GM12892 (cell line): ENCODE data around the gene MYL10.

Source experiments
- POLR2A ChIP-seq: IDR thresholded peaks from 2 replicates; pipeline ENCODE4 v1.6.1; 2011; ENCODE audit warnings: low read depth, low read length, control low read depth
- POLR2AphosphoS5 ChIP-seq: IDR thresholded peaks from 2 replicates; pipeline ENCODE4 v1.6.1; 2011; ENCODE audit warnings: low read depth, low read length, control low read depth

DNA sequence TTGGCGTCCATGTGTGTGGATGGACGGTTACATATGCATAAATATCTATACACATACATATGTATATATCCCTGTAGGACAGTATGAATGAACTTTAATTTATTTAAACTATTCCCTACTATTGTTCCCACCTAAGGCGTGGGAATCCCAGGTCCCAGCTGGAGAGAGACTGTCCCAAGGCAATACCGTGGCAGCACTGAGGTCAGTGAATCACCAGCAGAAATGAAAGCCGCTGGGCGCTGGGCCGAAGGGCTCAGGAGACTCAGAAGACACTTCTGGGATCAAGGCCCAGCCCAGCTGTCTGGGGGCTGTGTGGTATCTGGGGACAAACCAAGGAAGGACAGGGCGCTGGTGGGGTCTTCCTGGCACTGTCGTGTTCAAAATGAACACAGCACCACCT is 49.6 kb upstream of the MYL10 start:
- TF ChIP-seq POLR2AphosphoS5, result no peak
- TF ChIP-seq POLR2A, result no peak
